BE2C (cell line): ENCODE data around the gene BZW1.

ENCODE experiments used
- DNase-seq: peaks from one replicate; pipeline ENCODE4 v3.0.0-alpha.2; 2020
- H3K27me3 ChIP-seq: fragments of 250-450 bp; sonication (Bioruptor Pico); 2 replicates; pipeline ENCODE4 v1.5.1; 2020; ENCODE audit warnings: mild to moderate bottlenecking
- H3K36me3 ChIP-seq: fragments of 250-450 bp; sonication (Bioruptor Pico); 2 replicates; pipeline ENCODE4 v1.5.1; 2020; ENCODE audit warnings: mild to moderate bottlenecking
- H3K4me1 ChIP-seq: fragments of 250-450 bp; sonication (Bioruptor Pico); 2 replicates; pipeline ENCODE4 v1.5.1; 2020
- H3K4me3 ChIP-seq: 2 replicates; pipeline ENCODE4 v1.5.1; 2011; ENCODE audit warnings: low read depth, low read length
- H3K9me3 ChIP-seq: fragments of 250-450 bp; sonication (Bioruptor Pico); 2 replicates; pipeline ENCODE4 v1.5.1; 2020
- TF ChIP-seq, protein P1 (sequence below): IDR thresholded peaks from 2 replicates; pipeline ENCODE4 v1.5.1; 2012; ENCODE audit warnings: mild to moderate bottlenecking, low read depth, low read length

Gene BZW1

DNA sequence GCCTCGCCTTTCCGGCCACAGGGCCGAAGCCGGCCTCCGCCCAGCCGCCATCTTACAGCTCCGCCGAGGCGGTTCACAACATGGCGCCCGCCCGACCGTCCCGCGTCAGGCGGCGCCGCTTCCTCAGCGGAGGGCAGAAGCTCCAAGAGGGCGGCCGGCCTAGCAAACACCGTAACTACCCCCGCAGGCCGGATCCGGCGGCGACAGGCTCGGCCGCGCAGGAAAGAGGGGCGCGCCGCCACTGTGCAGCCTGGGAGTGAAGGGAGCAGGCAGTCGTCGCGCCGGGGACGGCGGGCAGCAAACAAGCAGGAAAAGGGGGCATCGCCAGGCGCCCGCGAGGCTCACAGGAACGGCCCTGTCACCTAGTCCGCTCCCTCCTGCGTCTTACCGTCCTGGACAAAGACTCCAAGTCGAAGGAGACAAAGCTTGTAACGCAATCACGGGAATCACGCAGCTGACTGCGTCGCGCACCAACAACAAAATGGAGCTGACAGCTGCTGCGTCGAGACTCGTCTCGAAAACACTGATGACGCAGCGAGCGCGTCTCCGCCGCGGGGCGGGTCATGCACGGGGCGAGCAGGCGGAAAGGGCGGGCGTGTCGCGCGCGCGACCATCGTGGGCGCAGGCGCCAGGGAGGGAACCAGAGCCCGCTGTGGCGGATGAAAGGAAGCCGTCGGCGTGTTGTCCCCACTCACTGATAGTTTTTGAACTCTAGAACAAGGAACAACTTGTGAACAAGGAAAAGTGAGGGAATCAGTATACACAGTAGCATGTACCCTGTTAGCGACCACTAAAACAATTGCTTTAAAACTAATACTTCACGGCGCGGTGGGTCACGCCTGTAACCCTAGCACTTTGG lies 52.7 kb downstream of the BZW1 start, which contains the start of gene CLK1:
Gene CLK1 (minus strand): TSS at position 483 of the 859 bp plus-strand sequence. CDS start 2,796 bp downstream, outside the sequence.
- DNase-seq: peak; percentile 97
- TF ChIP-seq, protein P1, sequence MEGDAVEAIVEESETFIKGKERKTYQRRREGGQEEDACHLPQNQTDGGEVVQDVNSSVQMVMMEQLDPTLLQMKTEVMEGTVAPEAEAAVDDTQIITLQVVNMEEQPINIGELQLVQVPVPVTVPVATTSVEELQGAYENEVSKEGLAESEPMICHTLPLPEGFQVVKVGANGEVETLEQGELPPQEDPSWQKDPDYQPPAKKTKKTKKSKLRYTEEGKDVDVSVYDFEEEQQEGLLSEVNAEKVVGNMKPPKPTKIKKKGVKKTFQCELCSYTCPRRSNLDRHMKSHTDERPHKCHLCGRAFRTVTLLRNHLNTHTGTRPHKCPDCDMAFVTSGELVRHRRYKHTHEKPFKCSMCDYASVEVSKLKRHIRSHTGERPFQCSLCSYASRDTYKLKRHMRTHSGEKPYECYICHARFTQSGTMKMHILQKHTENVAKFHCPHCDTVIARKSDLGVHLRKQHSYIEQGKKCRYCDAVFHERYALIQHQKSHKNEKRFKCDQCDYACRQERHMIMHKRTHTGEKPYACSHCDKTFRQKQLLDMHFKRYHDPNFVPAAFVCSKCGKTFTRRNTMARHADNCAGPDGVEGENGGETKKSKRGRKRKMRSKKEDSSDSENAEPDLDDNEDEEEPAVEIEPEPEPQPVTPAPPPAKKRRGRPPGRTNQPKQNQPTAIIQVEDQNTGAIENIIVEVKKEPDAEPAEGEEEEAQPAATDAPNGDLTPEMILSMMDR: no peak
- Histone ChIP-seq H3K9me3 (no peaks in the 10 kb centered on the region), H3K36me3 (peaks cover 42% of the 10 kb centered on the region), H3K4me1 (no peaks in the 10 kb centered on the region; the same call in 1 of the 2 replicates), H3K27me3 (no peaks in the 10 kb centered on the region), H3K4me3 (peak within 1 kb of the TSS; percentile 82)

DNA sequence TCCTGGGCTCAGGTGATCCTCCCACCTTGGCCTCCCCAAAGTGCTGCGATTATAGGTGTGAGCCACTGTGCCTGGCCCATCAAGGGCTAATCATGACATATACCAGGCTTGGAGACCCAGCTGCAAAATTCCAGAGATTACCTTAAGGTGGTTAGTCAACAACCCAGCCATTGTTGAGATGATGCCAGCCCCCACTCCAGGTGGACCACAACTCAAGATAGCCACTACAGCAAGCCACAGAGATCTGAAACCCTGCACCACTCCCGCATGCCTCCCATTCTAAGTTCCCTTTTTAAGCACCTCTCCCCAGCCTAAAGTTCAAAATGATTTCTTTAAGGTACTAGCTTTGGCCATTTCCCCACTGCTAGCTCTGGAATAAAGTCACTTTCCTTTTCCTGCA lies 57.3 kb downstream of the BZW1 start:
- H3K4me1 ChIP-seq: no peaks in the 10 kb centered on the region
- no peak for DNase-seq
- no peak overlapping the region for H3K4me3 ChIP-seq
- TF ChIP-seq, protein P1: no peak
- H3K9me3 ChIP-seq: no peaks in the 10 kb centered on the region
- peaks cover 4% of the 10 kb centered on the region; the same call in 1 of the 2 replicates for H3K36me3 ChIP-seq
- no peaks in the 10 kb centered on the region for H3K27me3 ChIP-seq

DNA sequence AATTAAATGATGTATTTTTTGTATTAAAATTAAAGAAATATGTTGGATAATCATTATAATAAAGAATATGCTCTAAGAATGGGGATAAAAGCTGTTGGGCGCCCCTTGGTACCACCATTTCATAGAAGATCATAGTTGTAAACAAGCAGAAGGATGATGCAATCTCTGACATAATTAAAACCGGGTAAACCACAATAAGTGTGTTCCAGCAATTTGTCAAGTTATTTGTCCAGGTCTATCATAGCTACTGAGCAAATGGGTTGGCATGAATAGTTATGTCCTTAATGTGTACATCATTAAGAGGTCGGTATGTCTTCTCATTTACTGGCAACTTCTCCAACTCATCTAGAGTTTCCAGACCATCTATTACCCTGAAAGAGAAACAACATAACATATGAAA lies 59.4 kb downstream of the BZW1 start:
- Histone ChIP-seq H3K4me1 (no peaks in the 10 kb centered on the region), H3K27me3 (no peaks in the 10 kb centered on the region), H3K9me3 (no peaks in the 10 kb centered on the region), H3K4me3 (no peak overlapping the region), H3K36me3 (peaks cover 6% of the 10 kb centered on the region)
- no peak for DNase-seq
- TF ChIP-seq, protein P1: no peak

DNA sequence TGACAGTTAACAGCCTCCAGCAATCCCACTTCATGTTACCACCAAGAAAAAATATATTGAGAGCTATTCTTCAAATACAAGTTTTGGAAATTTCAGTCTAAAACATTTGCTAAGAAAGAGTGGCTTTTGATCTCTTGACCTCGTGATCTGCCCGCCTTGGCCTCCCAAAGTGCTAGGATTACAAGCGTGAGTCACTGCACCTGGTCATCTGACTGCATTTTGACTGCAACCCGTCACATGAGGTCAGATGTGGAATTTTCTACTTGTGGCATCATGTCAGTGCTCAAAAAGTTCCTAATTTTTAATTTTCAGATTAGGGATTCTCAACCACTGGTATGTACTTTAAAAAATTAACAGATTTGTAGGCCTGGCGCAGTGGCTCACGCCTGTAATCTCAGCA lies 61.9 kb downstream of the BZW1 start:
- H3K4me1 ChIP-seq: no peaks in the 10 kb centered on the region
- no peak for DNase-seq
- no peaks in the 10 kb centered on the region for H3K9me3 ChIP-seq
- TF ChIP-seq, protein P1: no peak
- peaks cover 10% of the 10 kb centered on the region for H3K36me3 ChIP-seq
- H3K27me3 ChIP-seq: no peaks in the 10 kb centered on the region
- no peak overlapping the region for H3K4me3 ChIP-seq
